ENCODE data around the gene OR56A3.

DNA sequence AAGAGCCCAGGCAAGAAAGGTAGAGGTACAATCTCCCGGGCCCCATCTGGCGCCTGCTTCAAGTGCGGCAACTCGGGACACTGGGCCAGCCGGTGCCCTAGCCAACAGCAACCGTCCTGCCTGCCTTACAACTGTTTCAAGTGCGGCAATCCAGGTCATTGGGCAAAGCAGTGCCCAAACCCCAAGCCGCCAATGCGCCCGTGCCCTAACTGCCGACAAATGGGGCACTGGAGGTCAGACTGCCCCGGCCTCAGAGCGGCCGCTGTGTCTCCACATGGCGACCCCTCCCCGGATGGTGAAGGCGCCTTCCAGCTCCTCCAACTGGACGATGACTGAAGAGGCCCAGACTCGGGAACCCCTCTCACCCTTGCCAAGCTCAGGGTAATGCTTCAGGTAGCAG lies 11.4 kb upstream of the OR56A3 start:
- TF ChIP-seq EZH2 (IDR thresholded peaks at IDR 0.05; ENCODE audit: low read depth, unreplicated experiment), result no peak
- TF ChIP-seq, protein P1, sequence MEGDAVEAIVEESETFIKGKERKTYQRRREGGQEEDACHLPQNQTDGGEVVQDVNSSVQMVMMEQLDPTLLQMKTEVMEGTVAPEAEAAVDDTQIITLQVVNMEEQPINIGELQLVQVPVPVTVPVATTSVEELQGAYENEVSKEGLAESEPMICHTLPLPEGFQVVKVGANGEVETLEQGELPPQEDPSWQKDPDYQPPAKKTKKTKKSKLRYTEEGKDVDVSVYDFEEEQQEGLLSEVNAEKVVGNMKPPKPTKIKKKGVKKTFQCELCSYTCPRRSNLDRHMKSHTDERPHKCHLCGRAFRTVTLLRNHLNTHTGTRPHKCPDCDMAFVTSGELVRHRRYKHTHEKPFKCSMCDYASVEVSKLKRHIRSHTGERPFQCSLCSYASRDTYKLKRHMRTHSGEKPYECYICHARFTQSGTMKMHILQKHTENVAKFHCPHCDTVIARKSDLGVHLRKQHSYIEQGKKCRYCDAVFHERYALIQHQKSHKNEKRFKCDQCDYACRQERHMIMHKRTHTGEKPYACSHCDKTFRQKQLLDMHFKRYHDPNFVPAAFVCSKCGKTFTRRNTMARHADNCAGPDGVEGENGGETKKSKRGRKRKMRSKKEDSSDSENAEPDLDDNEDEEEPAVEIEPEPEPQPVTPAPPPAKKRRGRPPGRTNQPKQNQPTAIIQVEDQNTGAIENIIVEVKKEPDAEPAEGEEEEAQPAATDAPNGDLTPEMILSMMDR (conservative IDR thresholded peaks at IDR 0.05; ENCODE audit: low read depth in 2 of 2), result no peak

Data from GM23338 (cell line).